GM12865 (cell line): ENCODE results near the gene TRPM6.
"Not testable (repeated sequence)": the region's sequence is repeated elsewhere in the genome, so short reads cannot be mapped to it uniquely, and the experiment has no call there.

Experiments
- DNase-seq: peaks from one replicate; pipeline ENCODE4 v3.0.0; 2010; ENCODE audit warnings: low read depth
- H3K4me3 ChIP-seq: 2 replicates; pipeline ENCODE4 v1.5.1; 2011; ENCODE audit warnings: mild to moderate bottlenecking, low read depth, low read length, control low read depth
- TF ChIP-seq, protein P1 (sequence below): IDR thresholded peaks from 2 replicates; pipeline ENCODE4 v1.5.1; 2011; ENCODE audit warnings: low read length, control low read depth, low read depth, inconsistent platforms; ENCODE audit not compliant: insufficient read depth; ENCODE audit errors: missing control alignments

The TRPM6 gene

DNA sequence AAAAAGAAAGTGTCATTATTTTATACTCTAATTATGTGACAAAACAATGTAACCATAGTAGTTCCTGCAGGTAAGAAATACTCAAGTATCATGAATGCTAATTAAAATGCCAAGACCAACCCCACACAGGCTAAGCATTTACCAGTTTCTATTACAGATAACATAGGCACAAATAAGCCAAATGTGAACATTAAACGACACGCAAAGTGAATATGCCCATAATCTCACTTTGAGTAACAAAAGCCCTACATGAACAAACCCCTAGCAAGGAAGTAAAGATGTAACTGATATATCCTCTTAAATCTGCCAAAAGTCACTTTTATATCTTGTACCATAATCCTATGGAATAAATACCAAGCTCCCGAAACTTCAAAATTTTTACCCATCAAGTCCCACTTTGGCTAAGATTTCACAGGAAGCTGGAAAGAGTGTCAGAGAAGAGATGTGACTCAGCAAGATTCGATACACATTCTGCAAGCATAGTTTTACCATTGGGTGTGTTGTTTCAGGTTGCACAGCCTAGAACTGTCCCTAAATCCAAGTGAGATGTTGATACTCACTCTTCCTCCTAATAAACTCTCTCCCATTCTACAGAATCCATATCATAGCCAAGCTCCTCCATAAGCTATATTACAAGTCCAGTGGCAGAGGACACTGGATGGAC is 28.8 kb downstream of the TRPM6 start:
- no peak overlapping the region for H3K4me3 ChIP-seq
- DNase-seq = no peak
- TF ChIP-seq, protein P1, sequence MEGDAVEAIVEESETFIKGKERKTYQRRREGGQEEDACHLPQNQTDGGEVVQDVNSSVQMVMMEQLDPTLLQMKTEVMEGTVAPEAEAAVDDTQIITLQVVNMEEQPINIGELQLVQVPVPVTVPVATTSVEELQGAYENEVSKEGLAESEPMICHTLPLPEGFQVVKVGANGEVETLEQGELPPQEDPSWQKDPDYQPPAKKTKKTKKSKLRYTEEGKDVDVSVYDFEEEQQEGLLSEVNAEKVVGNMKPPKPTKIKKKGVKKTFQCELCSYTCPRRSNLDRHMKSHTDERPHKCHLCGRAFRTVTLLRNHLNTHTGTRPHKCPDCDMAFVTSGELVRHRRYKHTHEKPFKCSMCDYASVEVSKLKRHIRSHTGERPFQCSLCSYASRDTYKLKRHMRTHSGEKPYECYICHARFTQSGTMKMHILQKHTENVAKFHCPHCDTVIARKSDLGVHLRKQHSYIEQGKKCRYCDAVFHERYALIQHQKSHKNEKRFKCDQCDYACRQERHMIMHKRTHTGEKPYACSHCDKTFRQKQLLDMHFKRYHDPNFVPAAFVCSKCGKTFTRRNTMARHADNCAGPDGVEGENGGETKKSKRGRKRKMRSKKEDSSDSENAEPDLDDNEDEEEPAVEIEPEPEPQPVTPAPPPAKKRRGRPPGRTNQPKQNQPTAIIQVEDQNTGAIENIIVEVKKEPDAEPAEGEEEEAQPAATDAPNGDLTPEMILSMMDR = no peak

DNA sequence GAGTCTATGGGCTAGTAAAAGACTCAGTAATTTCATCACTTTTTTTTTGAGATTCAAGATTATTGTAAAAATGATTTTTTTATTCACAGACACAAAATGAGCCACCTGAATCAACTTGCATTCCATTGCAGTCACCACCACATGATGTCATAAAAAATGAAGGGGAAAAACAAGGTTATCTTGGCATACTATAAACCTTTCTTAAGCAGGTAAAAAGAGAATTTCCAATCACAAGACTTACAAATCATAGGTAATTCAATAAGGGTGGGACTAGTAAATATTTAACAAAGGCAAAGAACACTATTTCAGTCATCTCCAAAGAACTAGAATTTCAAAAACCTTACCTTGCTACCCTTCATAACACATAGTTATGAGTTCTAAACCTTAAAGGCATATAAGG is 30.7 kb downstream of the TRPM6 start:
- DNase-seq = no peak
- no peak overlapping the region for H3K4me3 ChIP-seq
- TF ChIP-seq, protein P1 = no peak

DNA sequence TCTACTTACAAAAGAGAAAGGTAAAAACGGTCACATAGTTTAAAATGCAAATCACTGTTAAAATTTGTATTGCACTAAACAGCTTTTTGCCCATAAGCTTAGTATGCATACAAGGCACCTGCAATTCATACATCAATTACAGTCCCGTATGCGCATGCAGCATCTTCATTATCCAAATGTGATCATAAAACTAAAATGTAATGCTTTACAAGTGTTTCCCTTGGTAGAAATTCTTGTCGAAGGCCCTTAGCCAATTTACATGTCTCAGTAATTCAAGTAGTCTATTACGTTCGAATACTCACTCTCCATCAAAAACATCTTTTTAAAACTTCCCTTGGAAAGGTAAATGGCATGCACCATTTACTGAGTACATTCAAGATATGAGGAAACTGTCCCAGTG is 32.6 kb downstream of the TRPM6 start:
- H3K4me3 ChIP-seq = no peak overlapping the region
- TF ChIP-seq, protein P1 = no peak
- DNase-seq = no peak

DNA sequence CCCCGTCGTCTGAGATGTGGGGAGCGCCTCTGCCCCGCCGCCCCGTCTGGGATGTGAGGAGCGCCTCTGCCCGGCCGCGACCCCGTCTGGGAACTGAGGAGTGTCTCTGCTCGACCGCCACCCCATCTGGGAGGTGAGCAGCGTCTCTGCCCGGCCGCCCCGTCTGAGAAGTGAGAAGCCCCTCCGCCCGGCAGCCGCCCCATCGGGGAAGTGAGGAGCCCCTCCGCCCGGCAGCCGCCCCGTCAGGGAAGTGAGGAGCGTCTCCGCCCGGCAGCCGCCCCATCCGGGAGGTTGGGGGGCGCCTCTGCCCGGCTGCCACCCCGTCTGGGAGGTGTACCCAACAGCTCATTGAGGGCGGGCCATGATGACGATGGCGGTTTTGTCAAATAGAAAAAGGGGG is 34.7 kb downstream of the TRPM6 start:
- not testable (repeated sequence) for H3K4me3 ChIP-seq, DNase-seq

DNA sequence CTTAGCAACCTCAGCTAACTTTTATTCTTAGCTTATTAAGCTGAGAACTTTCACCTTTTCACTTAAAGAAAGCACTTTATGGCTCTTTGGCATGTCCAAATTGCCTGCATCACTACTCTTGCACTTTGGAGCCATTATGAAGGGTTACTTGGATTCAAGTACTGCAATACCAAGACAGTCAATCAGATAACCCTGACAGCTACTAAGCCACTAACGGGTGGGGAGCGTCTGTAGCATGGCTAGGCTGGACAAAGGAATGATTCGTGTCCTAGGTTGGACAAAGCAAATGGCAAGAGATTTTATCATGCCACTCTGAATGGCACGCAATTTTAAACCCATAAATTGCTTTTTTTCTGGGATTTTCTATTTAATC is 39.6 kb downstream of the TRPM6 start:
- no peak for DNase-seq
- TF ChIP-seq, protein P1 = no peak
- no peak overlapping the region for H3K4me3 ChIP-seq

DNA sequence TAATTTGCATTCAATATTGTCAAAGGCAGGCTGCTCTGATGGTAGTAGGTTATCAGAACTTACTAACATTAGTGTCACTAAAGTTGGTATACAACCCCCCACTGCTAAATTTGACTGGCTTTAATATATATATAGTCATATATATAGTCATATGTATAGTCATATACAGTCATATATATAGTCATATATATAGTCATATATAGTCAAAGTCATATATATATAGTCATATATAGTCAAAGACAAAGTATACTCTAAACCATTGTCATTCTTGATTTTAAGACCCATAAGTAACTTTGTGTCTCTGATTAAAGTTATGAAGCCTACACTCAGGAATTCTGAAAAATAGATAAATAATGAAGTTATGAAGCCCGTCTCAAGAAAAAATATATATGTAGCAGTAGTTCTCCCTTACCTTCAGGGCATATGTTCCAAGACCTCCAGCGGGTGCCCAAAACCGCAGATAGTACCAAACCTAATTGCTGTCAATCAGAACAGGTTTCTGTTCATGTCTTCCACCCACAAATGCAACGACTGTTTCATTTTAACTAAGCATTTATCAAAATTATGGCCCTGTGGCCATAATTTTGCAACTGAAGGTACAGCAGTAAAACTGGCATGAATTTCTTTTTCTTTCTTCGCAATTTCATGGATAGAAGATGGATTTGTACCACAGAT is 40.1 kb downstream of the TRPM6 start:
- peak; percentile 44 for DNase-seq
- TF ChIP-seq, protein P1 = no peak
- no peak overlapping the region for H3K4me3 ChIP-seq

DNA sequence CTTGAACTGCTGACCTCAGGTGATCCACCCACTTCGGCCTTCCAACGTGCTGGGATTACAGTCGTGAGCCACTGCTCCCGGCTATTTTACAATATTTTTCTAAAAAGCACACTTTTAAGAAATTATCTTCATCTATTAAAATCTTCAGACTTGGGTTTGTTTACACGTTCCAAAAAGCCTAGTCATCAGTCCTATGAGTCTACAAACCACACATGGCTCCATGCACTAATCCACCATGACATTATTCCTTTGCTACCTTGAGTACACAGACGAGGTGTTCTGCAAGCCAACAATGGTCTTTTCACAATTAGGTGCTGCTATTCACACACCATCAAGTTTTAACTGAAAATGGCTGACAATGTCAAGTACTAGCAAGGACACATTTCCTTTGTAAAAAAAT is 41.0 kb downstream of the TRPM6 start:
- no peak for DNase-seq
- no peak overlapping the region for H3K4me3 ChIP-seq
- TF ChIP-seq, protein P1 = no peak
